A549 treated with ZK216348 at 1 μM for 4 hours (cell line): ENCODE results near the gene H6PD. TPM values are rescaled to one million over a fixed set of nuclear protein-coding genes. Genes with fewer than 3 reads are reported as not detected.

ENCODE experiments used
- total RNA-seq: library from RNA; stranded (reverse); fragments of 200-300 nt; extraction: Qiagen RNA extraction; gene quantifications from 5 replicates; pipeline ENCODE4 v1.2.3, GENCODE V29; 2022; ENCODE audit warnings: low read depth

Gene H6PD, protein sequence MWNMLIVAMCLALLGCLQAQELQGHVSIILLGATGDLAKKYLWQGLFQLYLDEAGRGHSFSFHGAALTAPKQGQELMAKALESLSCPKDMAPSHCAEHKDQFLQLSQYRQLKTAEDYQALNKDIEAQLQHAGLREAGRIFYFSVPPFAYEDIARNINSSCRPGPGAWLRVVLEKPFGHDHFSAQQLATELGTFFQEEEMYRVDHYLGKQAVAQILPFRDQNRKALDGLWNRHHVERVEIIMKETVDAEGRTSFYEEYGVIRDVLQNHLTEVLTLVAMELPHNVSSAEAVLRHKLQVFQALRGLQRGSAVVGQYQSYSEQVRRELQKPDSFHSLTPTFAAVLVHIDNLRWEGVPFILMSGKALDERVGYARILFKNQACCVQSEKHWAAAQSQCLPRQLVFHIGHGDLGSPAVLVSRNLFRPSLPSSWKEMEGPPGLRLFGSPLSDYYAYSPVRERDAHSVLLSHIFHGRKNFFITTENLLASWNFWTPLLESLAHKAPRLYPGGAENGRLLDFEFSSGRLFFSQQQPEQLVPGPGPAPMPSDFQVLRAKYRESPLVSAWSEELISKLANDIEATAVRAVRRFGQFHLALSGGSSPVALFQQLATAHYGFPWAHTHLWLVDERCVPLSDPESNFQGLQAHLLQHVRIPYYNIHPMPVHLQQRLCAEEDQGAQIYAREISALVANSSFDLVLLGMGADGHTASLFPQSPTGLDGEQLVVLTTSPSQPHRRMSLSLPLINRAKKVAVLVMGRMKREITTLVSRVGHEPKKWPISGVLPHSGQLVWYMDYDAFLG
- total RNA-seq = 4.1 to 7.7 TPM (median 5.8 TPM) in 5 replicates

DNA sequence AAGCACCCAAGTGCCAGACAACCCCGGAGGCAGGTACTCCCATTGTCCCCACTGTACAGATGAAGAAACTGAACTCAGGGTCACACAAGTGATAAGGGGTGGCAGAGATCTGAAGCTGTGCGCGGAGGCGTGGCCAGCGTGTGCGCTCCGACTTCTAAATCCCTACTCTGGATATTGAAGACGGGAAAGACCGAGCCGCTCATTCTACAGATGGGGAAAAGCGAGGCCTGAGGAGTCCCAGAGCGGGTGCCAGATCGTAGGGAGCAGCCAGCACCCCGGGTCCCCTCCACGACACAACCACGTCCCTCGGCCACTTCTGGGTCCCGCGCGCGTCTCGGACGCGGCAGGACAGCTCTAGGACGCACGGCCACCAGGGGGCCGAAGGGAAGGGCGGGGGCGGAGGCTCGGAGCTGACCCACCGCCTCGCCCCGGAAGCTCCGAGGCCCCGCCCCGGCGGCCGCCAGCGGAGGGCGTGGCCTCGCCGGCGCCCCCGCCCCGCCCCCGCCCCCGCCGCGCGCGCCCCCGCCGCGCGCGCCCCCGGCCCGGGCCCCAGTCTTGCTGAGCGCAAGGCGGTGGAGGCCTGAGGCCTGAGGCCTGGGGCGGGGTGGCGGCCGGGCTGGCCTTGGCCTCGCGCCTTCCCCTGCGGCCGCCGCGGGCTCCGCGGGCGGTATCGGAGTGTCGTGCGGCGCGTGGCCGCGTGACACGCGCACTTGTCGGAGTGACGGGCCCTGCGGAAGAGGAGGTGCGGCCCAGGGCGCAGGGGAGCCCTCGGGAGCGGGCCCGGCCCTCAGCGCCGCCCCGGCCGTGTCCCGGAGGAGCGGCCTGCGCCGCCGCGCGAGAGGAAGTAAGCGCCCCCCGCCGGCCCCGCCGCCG lies at the start of gene H6PD:
Gene H6PD (plus strand): TSS at position 552 of the 873 bp plus-strand sequence. CDS start 10,161 bp downstream, outside the sequence.

DNA sequence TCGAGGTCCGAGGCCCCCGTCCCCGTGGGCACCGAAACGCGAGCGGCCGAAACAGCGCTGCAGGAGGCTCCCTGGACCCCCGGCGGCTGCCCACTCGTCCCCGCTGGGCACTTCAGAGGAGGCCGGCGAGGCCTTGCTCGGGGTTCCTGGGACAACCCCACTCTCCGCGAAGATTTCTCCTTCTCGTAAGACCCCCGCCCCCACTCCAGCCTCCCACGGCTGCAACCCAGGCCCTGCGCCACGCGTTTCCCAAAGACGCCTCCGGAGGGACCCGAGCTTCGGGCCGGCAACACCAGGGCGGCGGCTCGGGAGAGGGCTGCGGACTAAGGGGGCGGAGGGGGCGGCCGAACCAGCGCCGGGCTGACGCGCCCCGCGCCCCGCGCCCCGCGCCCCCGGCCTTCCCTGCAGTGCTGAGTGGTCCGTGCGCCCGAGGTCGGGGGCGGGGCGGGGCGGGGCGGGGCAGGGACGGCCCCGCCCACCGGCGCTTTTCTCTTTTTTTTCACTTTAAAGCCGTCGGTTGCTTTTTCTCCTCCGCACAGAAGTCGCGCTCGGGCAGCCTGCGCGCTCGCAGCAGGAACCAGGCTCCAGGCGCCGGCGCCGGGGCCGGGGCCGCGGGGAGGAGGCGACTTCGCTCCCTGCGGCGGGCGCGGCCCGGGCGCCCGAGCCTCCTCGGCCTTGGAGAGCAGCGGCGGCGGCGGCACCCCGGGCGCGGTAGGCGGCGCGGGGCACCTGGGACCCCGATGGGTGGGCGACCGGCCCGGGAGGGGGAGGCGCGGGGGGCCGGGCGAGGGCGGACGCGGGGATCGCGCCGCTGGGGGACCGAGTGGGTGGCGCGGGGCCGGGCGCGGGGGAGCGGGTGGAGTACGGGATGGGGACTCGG lies 58.0 kb downstream of the H6PD start, which contains the start of gene SPSB1:
Gene SPSB1 (plus strand): TSS at position 534 of the 880 bp plus-strand sequence. CDS start 62,998 bp downstream, outside the sequence.

Other genes with a start within 250 kb of the H6PD start
- not detected in 5 replicates for gene SLC2A7, start 208.4 kb upstream of the H6PD start, total RNA-seq
- 0.13 to 0.48 TPM (median 0.25 TPM) in 4 of 5 replicates, not detected in the other for gene SLC2A5, start 165.1 kb upstream of the H6PD start, total RNA-seq
- gene GPR157, start 105.7 kb upstream of the H6PD start, total RNA-seq = 2.8 to 6.3 TPM (median 5.3 TPM) in 5 replicates
- gene SPSB1, start 58.1 kb downstream of the H6PD start, total RNA-seq = 27.8 to 36.4 TPM (median 28.8 TPM) in 5 replicates